HG02981 (cell line): Measurements from ENCODE around the gene NAXE.
"Not testable (repeated sequence)": the region's sequence is repeated elsewhere in the genome, so short reads cannot be mapped to it uniquely, and the experiment has no call there.

Source experiments
- ATAC-seq: cut with Tn5 transposase; IDR thresholded peaks from one replicate; pipeline ENCODE4 v1.9.1; 2021; ENCODE audit warnings: mild to moderate bottlenecking, moderate library complexity; ENCODE audit not compliant: unreplicated experiment

NAXE gene

DNA sequence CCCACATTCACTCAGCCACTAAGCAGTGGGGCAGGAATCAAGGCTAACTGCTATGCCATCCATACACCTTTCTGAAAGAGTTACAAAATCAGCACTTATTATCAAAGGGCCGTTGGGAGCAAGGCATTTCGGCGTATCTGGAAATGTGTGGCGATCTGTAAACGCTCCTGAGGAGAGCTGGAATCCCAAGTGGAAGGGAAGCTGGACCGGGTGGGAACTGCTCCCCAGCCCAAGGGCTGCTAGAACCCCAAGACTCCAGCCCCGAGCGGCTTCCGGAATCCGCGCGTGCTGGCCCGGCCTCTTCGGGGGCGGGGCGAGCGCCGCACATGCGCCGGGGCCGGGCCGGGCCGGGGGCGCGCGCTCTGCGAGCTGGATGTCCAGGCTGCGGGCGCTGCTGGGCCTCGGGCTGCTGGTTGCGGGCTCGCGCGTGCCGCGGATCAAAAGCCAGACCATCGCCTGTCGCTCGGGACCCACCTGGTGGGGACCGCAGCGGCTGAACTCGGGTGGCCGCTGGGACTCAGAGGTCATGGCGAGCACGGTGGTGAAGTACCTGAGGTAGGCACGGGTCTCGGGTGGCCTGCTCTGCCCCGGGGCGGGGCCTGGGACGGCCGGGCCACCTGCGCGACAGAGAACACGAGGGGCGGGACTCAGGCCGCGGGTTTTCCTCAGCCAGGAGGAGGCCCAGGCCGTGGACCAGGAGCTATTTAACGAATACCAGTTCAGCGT, at the start of gene NAXE:
NAXE (plus strand) TSS at position 345 of the 726 bp plus-strand sequence; CDS start at position 374, 29 bp downstream.
- peak; percentile 74 for ATAC-seq

DNA sequence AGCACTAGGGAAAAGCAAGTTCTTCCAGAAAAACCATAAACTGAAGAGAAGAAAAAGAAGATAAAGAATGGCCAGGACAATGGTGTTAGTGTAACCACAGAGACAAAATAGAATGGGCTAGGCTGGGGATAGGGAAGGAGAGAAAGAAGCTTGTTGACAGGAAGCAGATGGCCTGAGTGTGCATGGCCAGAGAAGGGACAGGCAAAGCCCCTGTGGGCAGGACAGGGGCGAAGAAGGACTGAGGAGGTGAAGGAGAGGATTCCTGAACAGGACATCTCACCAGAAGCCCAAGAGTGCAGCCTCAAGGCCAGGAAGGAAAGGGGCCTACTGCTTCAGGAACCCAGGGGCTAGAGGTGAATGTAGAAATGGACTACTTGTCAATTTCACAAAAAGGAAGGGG, 48.5 kb upstream of the NAXE start:
- no peak for ATAC-seq

DNA sequence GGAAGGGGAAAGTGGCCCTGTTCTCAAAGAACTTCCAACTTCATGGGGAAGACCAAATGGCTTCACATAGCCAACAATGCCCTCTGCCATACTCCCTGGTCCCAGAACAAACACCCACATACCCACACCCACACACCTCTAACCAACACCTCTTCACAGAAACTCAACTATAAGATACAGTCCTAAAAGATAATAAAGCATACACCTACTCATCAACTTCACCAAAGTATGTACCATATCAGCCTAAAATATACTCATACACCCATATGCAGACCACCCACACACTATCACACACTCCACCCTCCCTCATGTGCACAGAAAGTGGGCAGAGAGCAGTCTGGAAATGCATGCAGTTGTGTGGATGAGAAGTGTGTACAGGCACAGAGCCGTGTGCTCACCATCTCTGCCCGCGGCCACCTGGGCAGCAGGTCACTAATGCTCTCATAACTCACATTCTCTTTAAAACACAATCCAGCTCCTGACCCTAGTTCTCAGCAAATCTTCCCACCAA, 46.9 kb upstream of the NAXE start:
- ATAC-seq, result no peak

DNA sequence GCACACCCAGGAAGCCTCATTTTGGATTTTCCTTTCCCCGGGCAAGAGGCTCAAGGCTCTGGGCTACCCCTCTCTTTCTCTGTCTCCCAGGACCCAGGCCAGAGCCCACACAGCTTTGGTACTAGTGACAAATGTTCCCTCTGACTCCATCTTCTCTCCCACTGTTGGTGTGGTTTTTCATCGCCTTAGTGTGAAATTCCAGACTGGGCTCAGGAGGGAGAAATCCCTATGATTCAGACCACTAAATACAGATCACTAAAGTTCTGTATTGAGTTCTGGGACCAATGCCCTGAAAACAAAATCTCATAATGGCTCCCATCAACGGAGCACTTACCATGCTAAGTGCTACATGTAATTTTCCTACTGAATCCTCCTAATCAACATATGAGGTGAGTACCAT, 45.3 kb upstream of the NAXE start:
- ATAC-seq, result no peak

DNA sequence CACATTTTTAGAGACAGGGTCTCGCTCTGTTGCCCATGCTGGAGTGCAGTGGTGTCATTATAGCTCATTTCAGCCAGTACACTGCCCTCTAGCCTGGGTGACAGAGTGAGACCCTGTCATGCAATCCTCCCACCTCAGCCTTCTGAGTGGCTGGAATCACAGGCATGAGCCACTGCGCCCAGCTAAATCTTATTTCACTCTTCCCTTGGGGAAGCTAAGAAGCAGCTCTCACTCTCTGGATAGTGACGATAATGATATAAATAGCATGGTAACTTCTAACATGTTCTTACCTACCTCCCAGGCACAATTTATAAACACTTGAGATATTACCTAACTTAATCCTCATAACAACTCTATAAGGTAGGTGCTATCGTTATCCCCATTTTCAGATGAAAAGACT, 44.1 kb upstream of the NAXE start:
- ATAC-seq, result no peak

DNA sequence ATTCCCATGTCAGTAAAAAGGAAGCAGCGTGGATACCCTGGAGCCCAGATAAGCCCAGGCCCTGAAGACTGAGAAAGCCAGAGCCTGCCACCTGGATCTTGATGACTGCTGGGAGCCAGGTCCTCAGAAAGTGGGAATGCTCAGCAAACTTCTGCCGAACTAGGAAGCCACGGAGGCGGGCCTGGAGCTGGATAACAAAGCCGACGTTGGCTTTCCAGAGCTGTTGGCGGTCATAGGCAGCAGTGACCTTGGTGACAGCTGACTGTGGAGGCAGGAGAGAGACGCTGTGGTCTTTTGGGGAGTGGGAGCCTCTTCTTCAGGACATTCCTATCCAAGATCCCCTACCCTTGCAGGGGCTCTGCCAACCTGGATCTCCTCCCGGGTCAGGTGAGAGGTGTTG, 43.6 kb upstream of the NAXE start:
- ATAC-seq, result no peak

DNA sequence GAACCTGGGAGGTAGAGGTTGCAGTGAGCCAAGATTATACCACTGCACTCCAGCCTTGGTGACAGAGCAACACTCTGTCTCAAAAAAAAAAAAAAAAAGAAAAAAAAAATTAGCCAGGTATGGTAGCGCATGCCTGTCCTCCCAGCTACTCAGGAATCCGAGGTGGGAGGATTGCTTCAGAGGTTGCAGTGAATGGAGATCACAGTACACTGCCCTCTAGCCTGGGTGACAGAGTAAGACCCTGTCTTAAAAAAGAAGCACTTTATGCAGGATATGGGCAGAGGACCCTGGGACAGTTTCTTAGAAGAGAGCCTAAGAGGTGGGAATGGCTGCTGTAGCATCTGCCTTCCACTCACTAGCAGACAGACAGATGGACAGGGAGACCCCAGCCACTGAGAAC, 42.2 kb upstream of the NAXE start:
- ATAC-seq, result no peak

DNA sequence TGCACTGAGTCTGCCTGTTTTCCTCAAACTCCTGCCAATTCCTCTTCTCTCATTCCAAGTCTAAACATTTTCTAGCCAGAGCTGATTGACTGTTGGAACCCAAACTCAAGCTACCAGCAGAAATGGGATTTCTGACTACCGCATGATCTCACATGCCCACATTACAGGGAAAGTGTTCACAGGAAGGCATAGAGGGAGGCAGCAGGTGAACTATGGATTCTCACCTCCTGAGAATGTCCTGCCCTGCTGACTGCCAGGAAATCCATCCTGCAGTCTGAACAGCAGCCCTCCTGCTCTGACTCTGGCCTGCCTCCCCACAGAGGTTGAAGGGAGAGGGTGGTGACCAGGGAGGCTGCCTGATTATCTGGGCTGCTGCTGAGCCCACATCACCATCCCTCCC, 41.7 kb upstream of the NAXE start:
- no peak for ATAC-seq

DNA sequence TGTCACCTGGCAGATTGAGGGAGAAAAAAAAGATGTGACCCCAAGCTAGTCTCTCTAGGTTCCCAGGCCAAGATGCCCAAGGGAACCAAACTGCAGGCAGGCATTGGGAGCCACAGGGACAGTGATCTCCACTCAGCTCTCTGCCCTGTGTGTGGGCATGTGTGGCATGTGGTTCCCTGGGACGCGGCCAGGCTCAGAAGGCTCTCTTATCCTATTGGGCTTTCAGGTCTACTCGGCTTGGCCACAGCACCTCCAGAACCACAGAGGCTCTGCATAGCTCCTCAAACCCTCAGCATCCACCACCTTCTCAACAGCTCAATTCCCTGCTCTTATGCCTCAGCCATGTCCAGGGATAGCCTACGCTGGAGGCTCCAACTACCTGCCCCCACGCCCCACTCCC, 41.2 kb upstream of the NAXE start:
- no peak for ATAC-seq

DNA sequence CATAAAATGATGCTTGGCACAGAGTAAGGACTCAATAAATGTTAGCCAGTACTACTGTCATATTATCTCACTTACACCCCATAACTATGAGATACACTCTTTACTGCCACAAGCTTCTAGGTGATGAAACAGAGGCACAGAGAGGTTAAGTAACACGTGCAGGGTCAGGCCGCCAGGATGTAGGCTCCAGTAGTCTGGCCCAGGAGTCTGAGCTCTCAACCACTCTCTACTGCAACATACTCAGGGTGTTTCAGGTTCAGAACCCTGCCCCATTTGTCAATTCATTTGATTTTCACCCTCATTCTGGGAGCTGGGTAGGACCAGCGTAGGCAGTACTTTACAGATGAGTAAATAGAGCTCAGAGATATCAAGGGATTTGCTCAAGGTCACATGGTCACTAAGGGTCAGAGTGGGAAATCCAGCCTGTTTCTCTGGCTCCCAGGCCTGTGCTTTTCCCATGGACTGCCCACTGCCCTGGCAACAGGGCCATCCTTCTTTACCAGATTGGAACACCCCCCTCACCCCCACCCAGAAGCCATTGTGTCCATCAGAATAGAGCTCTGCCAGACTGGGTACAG, 40.4 kb upstream of the NAXE start:
- ATAC-seq, result no peak

DNA sequence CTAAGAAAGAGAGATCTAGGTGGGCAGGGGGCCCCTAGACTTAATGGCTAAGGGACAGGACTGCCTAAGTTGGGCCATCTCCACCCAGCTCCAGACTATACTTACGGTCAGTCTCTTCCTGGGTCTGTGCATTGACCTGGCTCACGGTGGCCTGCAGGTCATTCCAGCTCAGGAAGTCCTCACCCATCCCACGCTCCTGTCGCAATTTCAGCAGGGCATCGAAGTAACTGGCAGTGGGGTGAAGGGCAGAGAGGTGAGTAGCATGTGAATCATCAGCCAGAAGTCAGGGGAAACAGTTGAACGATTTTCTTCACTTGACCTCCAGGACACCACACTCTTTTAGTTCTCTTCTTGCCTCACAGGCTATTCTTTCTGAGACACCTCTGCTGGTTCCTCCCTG, 39.7 kb upstream of the NAXE start:
- no peak for ATAC-seq

DNA sequence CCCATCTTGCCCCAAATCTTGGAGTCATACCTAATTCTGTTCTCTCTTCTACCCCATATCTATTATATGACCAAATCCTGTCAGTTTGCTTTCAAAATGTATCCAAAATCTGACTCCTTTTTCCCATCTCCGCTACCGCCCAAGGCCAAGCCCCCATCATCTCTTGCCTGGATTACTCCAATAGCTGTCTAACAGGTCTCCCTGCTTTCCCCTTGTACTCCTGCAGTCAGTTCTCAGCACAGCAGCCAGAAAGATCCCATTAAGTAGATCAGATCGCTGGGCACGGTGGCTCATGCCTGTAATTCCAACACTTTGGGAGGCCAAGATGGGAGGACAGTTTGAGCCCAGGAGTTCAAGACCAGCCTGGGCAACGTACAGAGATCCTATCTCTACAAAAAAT, 39.1 kb upstream of the NAXE start:
- no peak for ATAC-seq

DNA sequence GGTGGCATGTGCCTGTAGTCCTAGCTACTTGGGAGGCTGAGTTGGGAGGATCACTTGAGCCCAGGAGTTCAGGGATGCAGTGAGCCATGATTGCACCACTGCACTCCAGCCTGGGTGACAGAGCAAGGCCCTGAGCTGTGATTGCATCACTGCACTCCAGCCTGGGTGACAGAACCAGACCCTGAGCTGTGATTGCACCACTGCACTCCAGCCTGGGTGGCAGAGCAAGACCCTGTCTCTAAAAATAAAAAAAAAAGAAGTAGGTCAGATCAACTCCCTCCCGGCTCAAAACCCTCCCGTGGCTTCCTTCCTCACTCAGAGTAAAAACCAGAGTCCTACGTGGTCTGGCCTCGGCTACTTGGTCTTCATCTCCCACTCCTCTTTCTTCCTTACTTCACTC, 38.6 kb upstream of the NAXE start:
- not testable (repeated sequence) for ATAC-seq

DNA sequence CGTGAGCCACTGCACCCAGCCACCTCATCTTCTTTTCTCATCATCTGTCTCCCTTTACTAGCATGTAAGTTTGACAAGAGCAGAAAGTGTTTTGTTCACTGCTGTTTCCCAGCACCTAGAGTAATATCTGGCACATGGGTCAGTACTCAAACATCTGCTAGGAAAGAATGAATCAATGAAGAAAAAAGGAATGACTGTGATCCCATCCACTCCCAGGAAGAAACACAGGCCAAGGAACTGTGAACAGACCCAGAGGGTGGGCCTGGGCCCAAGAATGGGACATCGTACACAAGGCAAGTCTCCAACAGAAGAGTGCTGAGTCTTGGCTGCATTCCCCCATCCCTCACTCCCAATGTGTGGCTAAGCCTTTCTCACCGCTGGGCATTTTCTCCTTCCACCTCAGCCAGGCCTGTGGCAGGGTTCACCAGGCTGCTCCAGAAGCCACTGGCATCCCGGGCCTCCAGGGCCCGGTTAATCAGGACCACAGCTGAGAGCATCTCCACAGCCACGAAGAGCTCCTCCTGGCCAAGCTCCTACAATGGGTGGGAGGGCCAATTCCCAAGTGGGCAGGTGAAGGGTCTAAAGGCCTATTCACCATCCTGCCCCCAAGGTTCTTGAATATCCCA, 37.6 kb upstream of the NAXE start:
- no peak for ATAC-seq

DNA sequence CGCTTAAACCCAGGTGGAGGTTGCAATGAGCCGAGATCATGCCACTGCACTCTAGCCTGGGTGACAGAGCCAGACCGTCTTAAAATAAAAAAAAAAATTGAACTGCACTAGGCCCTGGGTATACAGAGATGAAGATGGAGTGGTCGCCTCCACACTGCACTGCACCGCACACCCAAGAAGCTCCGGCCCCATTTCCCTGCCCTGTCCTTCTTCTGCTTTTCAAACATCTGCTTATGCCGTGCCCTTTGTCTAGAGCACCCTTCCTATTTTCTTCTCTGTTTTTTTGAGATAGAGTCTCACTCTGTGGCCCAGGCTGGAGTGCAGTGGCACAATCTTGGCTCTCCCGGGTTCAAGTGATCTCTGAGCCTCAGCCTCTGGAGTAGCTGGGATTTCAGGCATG, 36.6 kb upstream of the NAXE start:
- ATAC-seq, result no peak

DNA sequence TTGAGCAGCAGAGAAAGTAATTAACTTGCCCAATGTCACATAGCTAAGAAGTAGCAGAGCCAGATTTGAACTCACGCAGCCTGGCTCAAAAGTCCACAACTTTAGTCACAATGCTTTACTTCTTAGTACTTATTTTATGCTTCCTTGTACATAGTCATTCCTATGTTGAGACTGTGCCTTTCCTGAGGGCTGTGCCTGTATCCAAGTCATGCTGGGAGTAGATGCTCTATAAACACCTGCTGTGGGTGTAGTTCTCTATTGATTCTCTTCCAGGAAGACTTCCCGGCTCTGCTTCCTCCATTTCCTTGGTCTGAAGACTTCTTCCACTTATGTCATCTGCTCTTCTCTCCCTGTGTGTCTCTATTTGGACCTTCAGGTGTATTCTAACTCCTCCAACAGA, 35.9 kb upstream of the NAXE start:
- no peak for ATAC-seq

DNA sequence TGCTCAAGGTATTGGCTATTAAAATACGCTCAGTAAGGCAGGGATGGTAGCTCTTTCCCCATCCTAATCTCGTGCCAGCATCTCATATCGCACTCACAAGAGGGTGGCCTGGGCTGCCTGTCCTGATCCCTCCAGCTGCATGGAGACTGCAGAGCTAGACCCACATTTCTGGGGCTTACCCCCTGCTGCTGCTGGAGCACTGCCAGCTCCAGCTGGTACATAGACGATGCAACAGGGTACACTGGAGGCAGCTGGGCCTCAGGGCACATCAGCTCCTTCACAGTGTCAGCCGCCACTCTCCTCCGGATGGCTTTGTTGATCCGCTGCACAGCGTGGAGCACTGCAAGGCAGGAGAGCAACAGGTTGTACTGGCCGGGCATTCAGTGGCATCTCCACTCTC, 35.2 kb upstream of the NAXE start:
- no peak for ATAC-seq

DNA sequence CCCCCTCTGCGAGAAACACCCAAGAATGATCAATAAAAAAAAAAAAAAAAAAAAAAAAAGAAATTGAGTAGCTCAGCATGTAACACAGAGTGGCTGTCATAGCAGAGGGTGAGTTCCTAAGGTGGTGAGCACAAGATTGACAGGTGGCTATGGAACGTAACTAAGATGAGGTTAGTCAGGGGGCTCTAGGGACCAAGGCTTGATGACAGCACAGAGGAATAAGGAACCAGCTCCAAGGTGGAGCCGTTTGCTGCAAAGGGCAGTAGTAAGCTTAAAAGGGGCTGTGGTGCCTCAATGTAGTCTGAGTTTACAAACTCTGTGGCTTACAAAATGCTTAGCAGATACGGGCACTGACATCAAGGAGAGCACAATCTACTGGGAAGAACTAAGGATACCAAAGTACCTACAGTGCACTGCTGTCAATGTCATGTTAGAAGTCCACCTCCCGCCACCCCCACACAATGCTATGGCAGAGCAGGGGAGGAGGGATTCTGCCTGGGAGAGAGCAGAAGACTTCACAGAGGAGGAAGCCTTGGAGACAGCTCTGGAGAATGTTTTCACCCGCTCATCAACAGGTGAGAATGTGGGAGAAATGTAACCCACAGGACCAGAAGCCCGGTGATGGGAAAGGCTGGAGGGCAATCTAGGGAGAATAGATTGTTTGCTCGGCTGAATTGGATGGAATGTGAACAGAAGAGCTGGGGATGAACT, 32.3 kb upstream of the NAXE start:
- ATAC-seq, result no peak

DNA sequence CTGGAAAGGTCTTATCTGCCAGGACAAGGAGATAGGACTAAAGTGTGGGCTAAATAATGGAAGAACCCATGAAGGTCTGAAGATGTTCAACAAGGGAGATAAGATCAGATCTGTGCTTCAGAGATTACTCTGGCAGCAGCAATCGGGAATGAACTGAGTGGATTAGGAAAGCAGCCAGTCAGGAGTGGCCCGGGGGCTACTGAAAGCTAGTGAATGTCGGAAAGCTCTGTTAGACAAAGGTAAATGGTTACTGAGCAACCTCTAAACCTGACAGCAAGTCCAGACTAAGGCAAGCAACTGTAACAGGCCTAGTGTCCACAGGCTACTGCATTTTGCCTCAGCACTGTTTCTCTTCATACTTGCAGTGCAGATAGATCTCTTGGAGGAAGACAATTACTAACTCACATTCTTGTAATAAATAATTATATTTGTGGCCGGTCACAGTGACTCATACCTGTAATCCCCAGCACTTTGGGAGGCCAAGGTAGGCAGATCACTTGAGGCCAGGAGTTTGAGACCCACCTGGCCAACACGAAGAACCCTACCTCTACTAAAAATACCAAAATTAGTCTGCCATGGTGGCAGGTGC, 31.7 kb upstream of the NAXE start:
- no peak for ATAC-seq

DNA sequence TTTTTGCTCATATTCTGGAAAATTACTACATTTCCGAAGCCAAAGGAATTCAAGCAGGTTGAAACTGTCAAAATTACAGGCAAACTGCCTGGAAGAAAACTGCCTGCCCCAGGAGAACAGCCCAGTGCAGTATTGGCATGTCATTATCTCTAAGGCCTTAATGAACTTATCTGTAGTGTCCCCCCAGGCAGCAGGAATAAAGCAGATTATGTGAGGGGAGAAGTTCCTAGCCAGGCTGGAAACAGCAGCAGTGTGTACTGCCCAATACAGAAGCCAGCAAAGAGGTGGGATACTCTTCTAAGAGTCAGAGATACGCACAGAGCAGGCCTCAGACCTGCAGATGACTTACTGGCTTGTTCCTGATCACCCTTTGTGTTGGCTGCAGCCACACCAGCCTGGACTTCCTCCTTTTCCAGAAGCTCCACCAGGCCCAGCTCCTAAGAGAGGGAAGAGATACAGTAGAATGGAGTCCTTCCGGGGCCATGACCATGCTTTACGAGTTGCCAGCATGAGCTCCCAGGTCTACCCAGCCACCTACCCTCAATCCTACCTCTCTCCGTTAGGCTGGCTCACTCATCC, 30.9 kb upstream of the NAXE start:
- no peak for ATAC-seq

DNA sequence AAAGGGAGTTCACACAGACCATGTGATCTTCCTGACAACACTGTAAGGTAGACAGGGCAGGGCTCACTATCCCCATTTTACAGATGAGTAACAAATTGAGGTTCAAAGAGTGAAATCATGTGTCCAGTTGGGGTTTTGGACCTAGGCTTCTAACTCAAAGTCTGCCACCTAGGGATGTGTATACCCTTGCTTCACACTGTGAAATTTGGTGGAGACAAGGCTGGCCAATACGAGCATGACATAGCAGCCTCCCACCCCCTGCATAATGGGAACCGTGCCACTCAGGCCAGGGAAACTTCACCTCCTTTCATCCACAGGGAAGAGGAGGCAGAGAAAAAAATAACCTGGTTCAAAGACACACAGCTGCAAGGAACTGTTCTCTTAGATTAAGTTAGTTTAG, 26.1 kb upstream of the NAXE start:
- ATAC-seq, result no peak
